Stimulated activated CD8-positive, alpha-beta memory T cell treated with anti-CD3 and anti-CD28 coated beads, Interleukin-7, amount 100 ng/mL, for 48 hours (primary cell): ENCODE results near the gene DACT3.
A peak's percentile ranks its signal among the peaks of the same experiment; 100 is the strongest.

Experiments used
- DNase-seq, 2 donors: peaks; one replicate each; pipeline ENCODE4 v3.0.0-alpha.2; 2020; ENCODE audit warnings: low read depth in 1 of 2; ENCODE audit errors: extremely low read depth in 1 of 2

The DACT3 gene

DNA sequence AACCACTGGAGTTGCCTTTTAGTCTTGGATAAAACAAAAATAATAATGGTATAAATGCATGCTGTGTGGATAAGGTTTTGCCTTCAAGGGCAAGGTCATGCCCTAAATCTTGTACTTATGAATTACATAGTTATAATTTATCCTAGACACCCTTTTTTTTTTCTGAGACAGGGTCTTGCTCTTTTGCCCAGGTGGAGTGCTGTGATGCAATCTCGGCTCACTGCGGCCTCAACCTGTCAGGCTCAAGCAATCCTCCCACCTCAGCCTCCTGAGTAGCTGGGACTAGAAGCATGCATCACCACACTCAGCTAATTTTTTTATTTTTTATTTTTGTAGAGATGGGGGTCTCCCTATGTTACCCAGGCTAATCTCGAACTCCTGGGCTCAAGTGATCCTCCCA, 7.7 kb upstream of the DACT3 start:
- no peak for DNase-seq

DNA sequence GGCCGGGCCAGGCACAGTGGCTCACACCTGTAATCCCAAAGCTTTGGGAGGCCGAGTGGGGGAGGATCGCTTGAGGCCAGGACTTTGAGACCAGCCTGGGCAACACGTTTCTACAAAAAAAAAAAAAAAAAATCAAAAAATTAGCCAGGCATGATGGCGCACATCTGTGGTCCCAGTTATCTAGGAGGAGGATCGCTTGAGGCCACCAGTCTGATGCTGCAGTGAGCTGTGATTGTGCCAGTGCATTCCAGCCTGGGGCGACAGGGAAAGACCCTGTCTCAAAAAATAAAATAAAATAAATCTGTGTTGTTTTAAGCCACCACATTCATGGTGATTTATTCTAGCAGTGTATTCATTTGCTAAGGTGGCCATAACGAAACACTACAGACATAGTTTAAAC, 4.1 kb upstream of the DACT3 start:
- DNase-seq, result no peak

DNA sequence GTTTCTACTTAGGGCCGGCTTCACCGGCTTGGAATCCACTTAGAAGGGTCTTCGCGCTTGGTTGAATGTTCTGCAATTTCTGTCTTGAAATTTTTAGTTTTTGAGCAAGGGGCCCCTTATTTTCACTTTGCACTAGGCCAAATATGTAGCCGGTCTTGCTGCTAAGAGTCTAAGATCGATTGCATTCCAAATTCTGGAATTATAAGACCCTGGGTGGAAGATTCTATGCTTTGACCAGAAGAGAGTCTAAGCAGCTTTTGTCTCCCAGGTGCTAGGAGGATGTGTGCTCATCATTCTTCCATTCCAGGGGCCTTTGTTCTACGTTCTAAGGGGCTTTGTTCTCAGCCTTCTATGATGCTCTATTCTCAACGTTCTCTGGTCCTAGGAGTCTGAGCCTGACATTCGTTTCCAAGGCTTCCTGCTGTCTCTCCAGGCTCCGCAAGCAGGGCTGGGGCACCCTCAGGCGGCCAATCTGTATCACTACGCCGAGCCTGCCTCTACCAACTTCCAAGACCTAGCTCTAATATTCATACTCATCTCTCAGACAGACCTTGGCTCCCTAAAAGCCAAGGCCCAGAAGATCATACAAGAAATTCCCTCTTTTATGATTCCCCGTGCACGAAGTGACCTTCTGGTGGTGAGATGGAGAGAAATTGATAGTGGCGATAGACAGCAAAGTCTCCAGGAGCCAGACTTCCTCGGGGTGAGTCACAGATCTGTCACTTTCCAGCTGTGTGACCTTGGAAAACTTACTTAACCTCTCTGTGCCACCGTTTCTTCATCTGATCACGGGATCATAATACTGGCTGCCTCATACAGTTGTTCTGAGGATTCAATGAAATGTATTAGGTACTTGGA, 982 bp upstream of the DACT3 start:
- peak; percentile 46 to 61 for DNase-seq

- no peak for DNase-seq
These were observed 397 bp downstream of the DACT3 start for GRCh38 chr19:46660551-46661019.

DNA sequence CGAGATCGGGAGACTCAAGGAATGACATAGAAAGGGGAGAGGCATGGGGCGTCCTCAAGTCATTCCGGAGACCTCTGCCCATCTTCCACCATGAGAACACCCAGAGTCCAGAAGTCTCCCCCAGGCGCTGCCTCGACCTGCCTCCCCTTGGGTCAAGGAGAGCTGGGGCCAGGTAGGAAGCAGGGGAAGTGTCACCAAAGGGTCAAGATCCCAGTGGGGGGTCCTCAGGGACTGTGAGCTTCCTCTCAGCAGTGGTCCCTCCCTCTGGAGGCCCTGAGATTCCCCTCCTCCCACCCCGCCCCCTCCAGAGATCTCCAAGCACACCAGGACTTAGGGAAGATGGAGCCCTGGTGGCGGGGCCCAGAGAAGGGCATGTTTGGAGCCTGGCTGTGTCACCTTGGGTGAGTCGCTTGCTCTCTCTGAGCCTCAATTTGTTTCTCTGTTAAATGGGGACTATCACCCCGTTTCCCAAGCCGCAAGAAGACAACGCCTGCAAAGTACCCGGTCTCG, 919 bp downstream of the DACT3 start:
- DNase-seq, result no peak

DNA sequence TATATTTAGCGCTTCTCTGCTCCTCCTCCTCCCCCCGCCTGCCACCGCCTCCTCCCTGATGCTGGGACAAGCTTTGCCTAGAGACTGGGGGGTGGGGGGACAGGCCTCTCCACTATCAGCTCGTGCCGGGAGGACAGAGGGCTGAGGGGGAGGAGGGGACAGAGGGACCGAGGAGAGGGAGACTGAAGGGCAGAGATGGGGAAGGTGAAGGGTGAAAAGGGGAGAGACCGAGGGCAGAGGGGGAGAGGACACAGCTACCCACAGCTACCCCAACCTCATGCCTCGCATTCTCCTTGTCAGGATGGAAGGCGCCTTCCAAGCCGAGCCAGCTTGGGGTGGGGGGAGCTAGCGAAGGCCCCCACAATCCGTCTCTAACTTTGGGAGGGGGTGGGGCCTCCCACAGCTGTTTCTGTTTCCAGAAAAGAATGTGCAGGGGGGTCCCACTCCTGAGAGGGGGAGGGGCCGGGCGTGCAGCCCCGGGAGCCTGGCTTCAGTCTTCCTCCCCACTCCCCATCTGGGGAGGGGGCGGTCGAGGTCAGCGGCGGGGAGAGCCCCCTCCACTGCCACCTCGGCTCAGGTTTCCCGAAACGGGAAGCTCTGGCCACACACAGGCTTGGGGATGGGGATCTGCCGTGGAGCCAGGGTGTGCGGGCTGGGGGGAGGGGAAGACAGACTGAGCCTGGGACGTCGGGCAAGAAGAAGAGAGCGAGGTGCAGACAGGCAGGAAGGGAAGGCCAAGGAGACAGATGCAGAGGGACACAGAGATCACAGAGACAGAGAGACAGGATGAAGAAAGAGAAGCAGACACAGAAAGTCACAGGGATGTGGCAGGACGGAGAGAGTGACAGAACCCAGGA, 1.6 kb downstream of the DACT3 start:
- no peak for DNase-seq

- DNase-seq, result no peak
These were observed 4.4 kb downstream of the DACT3 start for GRCh38 chr19:46656541-46656940.

DNA sequence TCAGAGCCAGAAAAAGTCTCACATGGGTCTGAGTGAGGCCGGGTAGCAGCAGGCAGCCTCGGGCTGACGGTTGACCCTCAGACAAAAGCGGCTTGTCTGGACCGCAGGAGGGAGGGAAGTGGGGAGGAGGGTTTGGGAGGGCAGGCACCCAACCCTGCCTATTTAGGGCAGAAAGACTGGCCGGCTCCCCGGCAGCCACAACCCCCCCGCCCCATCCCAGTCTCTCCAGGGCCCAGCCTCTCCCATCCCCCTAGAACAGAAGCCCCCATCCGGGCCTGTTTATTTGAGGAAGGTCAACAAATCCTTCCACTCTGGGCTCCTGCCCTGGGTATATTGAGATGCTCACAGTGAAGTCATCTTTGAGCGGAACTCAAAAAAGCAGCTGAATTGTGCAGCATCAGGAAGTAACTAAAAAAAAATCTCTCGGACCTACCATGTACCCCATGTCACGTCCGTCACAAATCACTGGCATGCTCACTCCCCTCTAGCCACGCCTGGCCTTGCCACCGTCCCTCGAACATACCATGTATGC, 6.3 kb downstream of the DACT3 start:
- DNase-seq, result no peak

DNA sequence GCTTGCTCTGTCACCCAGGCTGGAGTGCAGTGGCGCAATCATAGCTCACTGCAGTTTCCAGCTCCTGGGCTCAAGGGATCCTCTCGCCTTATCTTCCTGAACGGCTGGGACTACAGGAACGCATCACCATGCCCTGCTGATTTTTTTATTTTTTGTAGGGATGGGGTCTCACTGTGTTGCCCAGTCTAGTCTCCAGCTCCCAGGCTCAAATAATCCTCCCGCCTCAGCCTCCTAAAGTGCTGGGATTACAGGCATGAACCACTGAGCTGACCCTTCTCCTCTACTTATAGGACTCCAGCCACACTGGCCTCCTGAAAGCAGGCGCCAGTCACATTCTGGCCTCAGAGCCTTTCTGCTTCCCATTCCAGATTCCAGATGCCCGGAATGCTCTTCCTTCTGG, 10.5 kb downstream of the DACT3 start:
- DNase-seq, result no peak

GRCh38 chr19:46648961-46649960, 11.7 kb downstream of the DACT3 start:
- DNase-seq, result no peak

DNA sequence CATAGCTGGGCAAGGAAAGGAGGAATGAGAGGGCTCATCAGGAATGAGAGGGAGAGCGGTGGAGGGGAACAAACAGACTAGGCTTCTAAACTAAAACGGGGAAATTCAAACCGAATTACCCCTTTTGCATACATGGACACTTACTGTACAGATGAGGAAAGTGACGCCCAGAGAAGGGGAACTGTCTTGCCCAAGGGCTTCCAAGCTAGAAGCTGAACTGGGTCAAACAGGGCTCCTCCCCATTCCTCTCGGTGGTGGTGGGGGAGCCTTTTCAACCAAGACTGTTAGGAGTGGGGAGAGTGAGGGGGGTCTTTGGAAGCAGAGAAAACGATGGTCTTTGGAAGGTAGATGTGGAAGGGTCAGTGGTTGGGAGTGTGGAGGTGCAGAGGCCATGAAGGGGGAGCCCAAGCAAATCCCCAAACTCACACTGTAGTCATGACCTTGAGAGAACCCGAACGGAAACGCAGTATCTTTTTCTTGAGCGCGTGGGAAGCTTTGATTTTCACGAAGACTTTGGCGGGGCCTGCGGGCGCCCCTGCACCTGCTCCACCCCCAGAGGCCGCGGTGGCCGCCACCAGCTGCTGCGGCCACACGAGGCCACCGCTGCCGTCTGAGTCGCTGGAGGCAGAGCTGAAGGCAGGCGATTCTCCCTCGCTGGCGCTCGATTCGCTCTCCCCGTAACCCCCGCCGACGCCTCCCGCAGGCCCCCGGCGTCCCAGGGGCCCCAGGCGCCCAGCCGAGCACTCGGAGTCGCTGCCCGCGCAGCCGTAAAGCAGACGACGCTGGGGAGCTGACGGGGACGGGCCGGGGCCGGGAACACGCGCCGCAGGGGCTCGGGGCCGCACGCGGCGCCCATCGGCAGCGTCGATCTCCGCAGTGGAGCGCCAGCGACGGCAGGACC, 12.7 kb downstream of the DACT3 start:
- DNase-seq, result no peak

GRCh38 chr19:46646402-46646801, 14.6 kb downstream of the DACT3 start:
- DNase-seq, result no peak

DNA sequence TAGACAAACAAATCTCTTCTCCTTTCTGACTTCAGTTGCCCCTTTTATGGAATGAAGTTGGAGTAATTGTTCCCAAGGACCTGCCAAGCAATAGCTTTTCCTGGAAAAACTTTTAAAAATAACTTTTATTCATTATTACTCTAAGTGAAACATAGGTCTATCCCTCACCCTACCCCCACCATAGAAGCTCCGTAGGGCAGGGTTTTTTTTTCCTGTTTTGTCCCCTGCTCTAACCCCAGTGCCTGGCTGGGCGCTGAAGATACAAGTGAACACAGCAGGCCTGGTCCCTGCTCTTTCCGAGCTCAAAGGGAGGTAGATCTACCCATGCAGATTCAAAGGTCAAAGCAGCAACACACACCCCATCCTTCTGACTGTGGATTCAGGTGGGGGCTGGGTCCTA, 16.3 kb downstream of the DACT3 start:
- no peak for DNase-seq

DNA sequence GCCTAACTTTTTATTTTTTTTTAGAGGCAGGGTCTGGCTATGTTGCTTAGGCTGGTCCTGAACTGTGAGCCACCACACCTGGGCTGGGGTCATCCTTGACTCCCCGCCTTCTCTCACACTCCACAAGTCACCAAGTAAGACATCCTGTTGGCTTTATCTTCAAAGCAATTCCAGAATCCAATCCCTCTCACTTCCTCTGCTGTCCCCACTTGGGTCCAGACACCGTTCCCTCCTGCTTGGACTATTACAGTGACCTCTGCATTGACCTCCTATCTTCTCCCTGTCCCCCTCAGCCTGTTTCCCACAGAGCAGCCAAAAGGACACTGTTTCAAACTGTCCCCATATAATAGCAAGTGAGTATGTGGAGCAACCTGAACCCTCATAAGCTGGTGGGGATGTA, 20.3 kb downstream of the DACT3 start:
- no peak for DNase-seq

GRCh38 chr19:46639358-46640182, 21.4 kb downstream of the DACT3 start:
- no peak for DNase-seq

GRCh38 chr19:46637224-46637623, 23.8 kb downstream of the DACT3 start:
- DNase-seq, result no peak

DNA sequence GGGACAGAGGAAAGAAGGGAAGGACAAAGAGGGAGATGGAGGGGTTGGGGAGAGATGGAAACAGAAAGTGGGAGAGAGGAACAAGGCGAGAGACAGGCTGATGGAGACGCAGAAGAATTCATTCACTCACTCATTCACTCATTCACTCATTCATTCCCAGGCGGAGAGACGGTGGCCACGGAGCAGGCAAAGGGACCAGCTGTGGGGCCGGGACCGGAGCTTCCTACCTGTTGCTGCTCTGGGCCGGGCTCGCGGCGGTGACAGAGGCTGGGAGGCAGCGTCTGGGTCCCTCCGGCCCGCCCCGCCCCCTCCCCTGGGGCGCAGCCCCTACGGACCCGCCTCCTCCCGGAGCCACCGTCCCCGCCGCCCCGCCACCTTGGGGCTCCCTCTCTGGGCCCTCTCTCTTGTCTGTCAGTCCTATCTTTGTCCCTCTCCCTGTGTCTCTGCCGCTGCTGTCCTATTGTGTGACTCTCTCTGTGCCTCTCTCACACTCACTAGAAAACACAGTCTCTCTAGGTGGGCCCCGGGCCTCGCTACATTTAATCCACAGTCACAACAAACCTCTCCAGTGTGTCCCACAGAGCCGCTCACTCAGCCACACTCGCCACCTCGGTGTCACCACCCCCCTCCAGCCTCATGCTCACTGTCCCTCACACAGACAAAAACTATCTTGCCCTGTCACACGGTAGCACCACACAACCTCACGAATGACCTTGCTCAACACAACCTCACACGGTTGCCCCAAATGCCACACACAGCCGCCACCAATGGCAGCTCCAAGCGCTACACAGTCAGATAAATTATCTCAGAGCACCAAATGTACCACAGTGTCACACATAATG, 24.8 kb downstream of the DACT3 start, which contains the start of gene GNG8:
Gene GNG8 (minus strand): TSS at position 283 of the 842 bp plus-strand sequence. CDS start 1,520 bp downstream, outside the sequence.
- DNase-seq, result no peak
